CD8-positive, alpha-beta memory T cell (primary cell): ENCODE data around the gene RXRB. TPM values are rescaled to one million over a fixed set of nuclear protein-coding genes. Genes with fewer than 3 reads are reported as not detected.

Experiments
- CTCF ChIA-PET: fragments of 350-600 bp; sonication (Branson Sonifier 250); formaldehyde crosslinking; loops from one replicate; lab custom pipeline; 2021; ENCODE audit warnings: antibody characterized with exemption; lab: Charles Lee
- POLR2A ChIA-PET: fragments of 350-600 bp; sonication (Branson Sonifier 250); formaldehyde crosslinking; loops from one replicate; lab custom pipeline; 2021; ENCODE audit warnings: antibody characterized with exemption; lab: Charles Lee
- DNase-seq, 5 donors: peaks; one replicate each; pipeline versions ENCODE4 v3.0.0 to v3.0.0-alpha.2; 2020 to 2022; ENCODE audit warnings: mixed read lengths in 1 of 5
- H3K27ac ChIP-seq: one replicate; pipeline ENCODE4 v1.7.0; 2013; ENCODE audit warnings: low read depth, mild to moderate bottlenecking, low read length, moderate library complexity
- H3K27me3 ChIP-seq: 2 replicates; pipeline ENCODE4 v1.7.0; 2013; ENCODE audit warnings: low read length, mild to moderate bottlenecking; ENCODE audit not compliant: insufficient read depth, poor library complexity, severe bottlenecking
- H3K36me3 ChIP-seq: 2 replicates; pipeline ENCODE4 v1.7.0; 2013; ENCODE audit warnings: mild to moderate bottlenecking, low read length, moderate library complexity; ENCODE audit not compliant: insufficient read depth
- H3K4me1 ChIP-seq: 2 replicates; pipeline ENCODE4 v1.7.0; 2013; ENCODE audit warnings: mild to moderate bottlenecking, low read length, moderate library complexity; ENCODE audit not compliant: insufficient read depth
- H3K4me3 ChIP-seq: 2 replicates; pipeline ENCODE4 v1.7.0; 2013; ENCODE audit warnings: mild to moderate bottlenecking, low read length
- H3K9me3 ChIP-seq: 2 replicates; pipeline ENCODE4 v1.7.0; 2013; ENCODE audit warnings: mild to moderate bottlenecking, low read length
- H3K27ac Mint-ChIP-seq, 8 donors: one replicate each; pipeline ENCODE4 v1.8.0; 2020 to 2021; ENCODE audit warnings: mixed read lengths in 8 of 8, mild to moderate bottlenecking in 6 of 8, inconsistent platforms in 3 of 8, moderate library complexity in 3 of 8
- H3K27me3 Mint-ChIP-seq, 2 donors: one replicate each; pipeline ENCODE4 v1.8.0; 2020 to 2021; ENCODE audit warnings: mixed read lengths in 2 of 2, mild to moderate bottlenecking in 1 of 2, moderate library complexity in 1 of 2
- H3K36me3 Mint-ChIP-seq, 3 donors: one replicate each; pipeline ENCODE4 v1.8.0; 2020 to 2021; ENCODE audit warnings: mixed read lengths in 3 of 3, inconsistent platforms in 1 of 3, mild to moderate bottlenecking in 1 of 3
- H3K4me1 Mint-ChIP-seq, 3 donors: one replicate each; pipeline ENCODE4 v1.8.0; 2020 to 2021; ENCODE audit warnings: mixed read lengths in 3 of 3, inconsistent platforms in 1 of 3, mild to moderate bottlenecking in 1 of 3
- H3K4me3 Mint-ChIP-seq, 7 donors: one replicate each; pipeline ENCODE4 v1.8.0; 2020 to 2021; ENCODE audit warnings: mixed read lengths in 7 of 7, mild to moderate bottlenecking in 6 of 7, moderate library complexity in 4 of 7, inconsistent platforms in 2 of 7
- H3K9me3 Mint-ChIP-seq, 5 donors: one replicate each; pipeline ENCODE4 v1.8.0; 2020 to 2022; ENCODE audit warnings: mixed read lengths in 5 of 5, mild to moderate bottlenecking in 3 of 5, moderate library complexity in 2 of 5, inconsistent platforms in 1 of 5
- polyA plus RNA-seq: library from polyadenylated mRNA; unstranded; fragments of 300-500 nt; fragmentation: Illumina TruSeq; gene quantifications from one replicate; pipeline ENCODE4 v1.2.3, GENCODE V29; 2021
- total RNA-seq, 2 experiments: library from RNA; stranded (reverse); gene quantifications; one replicate each; pipeline ENCODE4 v1.2.3, GENCODE V29; 2021

The RXRB gene
- total RNA-seq (10 to 100 TPM; 47.1 to 51.4 TPM), polyA plus RNA-seq (8.5 TPM)

GRCh38 chr6:33200219-33201146 is at the start of gene RXRB, which contains the start of gene SLC39A7:
TSS of gene RXRB (minus strand) at chr6:33200665. CDS start at chr6:33200476, 189 bp downstream.
TSS of gene SLC39A7 (plus strand) at chr6:33200867. CDS start at chr6:33201246, 379 bp downstream.
- POLR2A ChIA-PET: interaction anchor here (1.2 to 1.5 kb wide), 3 partner anchors 8 to 71 kb away, joined by 5 to 6 read pairs (median 6); partner anchors contain the start of genes RING1, RPS18 and VPS52
- H3K36me3 ChIP-seq: peaks cover 37% of the 10 kb centered on the region

GRCh38 chr6:33249732-33250630 is 49.5 kb upstream of the RXRB start:
- H3K27me3 Mint-ChIP-seq: peaks cover 2 to 4% of the 10 kb centered on the region in 2 donors
- DNase-seq: no peak
- H3K4me1 ChIP-seq: peaks cover 24% of the 10 kb centered on the region
- ChIA-PET POLR2A (interaction anchor here (0.5 to 4.4 kb wide), 14 partner anchors 14 to 278 kb away, joined by 3 to 26 read pairs (median 6); partner anchors contain the start of genes B3GALT4, HSD17B8, PFDN6 and RING1), CTCF (interaction anchor here (0.9 to 4.8 kb wide), 13 partner anchors 11 to 168 kb away, joined by 3 to 101 read pairs (median 7); partner anchors contain the start of genes CUTA, RGL2, RPS18 and VPS52)
- H3K9me3 Mint-ChIP-seq: no peaks in the 10 kb centered on the region
- H3K27ac ChIP-seq: peak overlapping the region; percentile 89
- peak overlapping the region; percentile 82 to 96 (median 89) for H3K4me3 Mint-ChIP-seq
- peaks cover 7% of the 10 kb centered on the region for H3K36me3 ChIP-seq
- H3K36me3 Mint-ChIP-seq: peaks cover 0 to 31% (median 13%) of the 10 kb centered on the region in 3 donors
- no peaks in the 10 kb centered on the region for H3K9me3 ChIP-seq
- H3K4me1 Mint-ChIP-seq: peaks cover 32 to 42% (median 38%) of the 10 kb centered on the region in 3 donors
- H3K4me3 ChIP-seq: peak overlapping the region; percentile 74
- no peaks in the 10 kb centered on the region for H3K27me3 ChIP-seq
- H3K27ac Mint-ChIP-seq: peak overlapping the region; percentile 95 to 98 (median 98)

More at GRCh38 chr6:33200219-33201146, at the start of gene RXRB, which contains the start of gene SLC39A7:
- Histone ChIP-seq H3K4me1 (peaks cover 64% of the 10 kb centered on the region), H3K4me3 (peak within 1 kb of the TSS; percentile 96), H3K9me3 (no peaks in the 10 kb centered on the region), H3K27me3 (no peaks in the 10 kb centered on the region), H3K27ac (peak within 1 kb of the TSS; percentile 92)
- Mint-ChIP-seq H3K4me1 (peaks cover 68 to 78% (median 77%) of the 10 kb centered on the region in 3 donors), H3K27me3 (no peaks in the 10 kb centered on the region), H3K4me3 (peak within 1 kb of the TSS; percentile 98 to 100 (median 99)), H3K9me3 (no peaks in the 10 kb centered on the region), H3K36me3 (peaks cover 20 to 76% (median 26%) of the 10 kb centered on the region in 3 donors), H3K27ac (peak within 1 kb of the TSS; percentile 98 to 100 (median 99))
- CTCF ChIA-PET: interaction anchor here (0.7 to 4.2 kb wide), 4 partner anchors 38 to 48 kb away, joined by 3 to 15 read pairs (median 6); no protein-coding TSS in a partner anchor
- DNase-seq: peak; percentile 97 to 100 (median 98)

- H3K4me3 ChIP-seq: peak overlapping the region; percentile 74
- H3K9me3 ChIP-seq: no peaks in the 10 kb centered on the region
- H3K36me3 Mint-ChIP-seq: peaks cover 0 to 28% (median 13%) of the 10 kb centered on the region in 3 donors
- peaks cover 2 to 4% of the 10 kb centered on the region in 2 donors for H3K27me3 Mint-ChIP-seq
- H3K4me1 Mint-ChIP-seq: peaks cover 32 to 42% (median 38%) of the 10 kb centered on the region in 3 donors
- no peaks in the 10 kb centered on the region for H3K9me3 Mint-ChIP-seq
- H3K27ac Mint-ChIP-seq: peak overlapping the region; percentile 95 to 99 (median 98)
- H3K27ac ChIP-seq: peak overlapping the region; percentile 90
- DNase-seq: peak; percentile 95 to 98 (median 96)
- ChIA-PET POLR2A (interaction anchor here (0.5 to 4.4 kb wide), 17 partner anchors 15 to 277 kb away, joined by 3 to 26 read pairs (median 7); partner anchors contain the start of genes B3GALT4, HSD17B8, PFDN6 and RGL2), CTCF (interaction anchor here (0.7 to 4.8 kb wide), 45 partner anchors 11 to 277 kb away, joined by 3 to 101 read pairs (median 5); partner anchors contain the start of genes B3GALT4, CUTA, HLA-DPA1 and HLA-DPB1)
- peak overlapping the region; percentile 82 to 96 (median 89) for H3K4me3 Mint-ChIP-seq
- H3K27me3 ChIP-seq: no peaks in the 10 kb centered on the region
- peaks cover 7% of the 10 kb centered on the region for H3K36me3 ChIP-seq
- peaks cover 24% of the 10 kb centered on the region for H3K4me1 ChIP-seq
Observed at GRCh38 chr6:33248932-33249731, 48.7 kb upstream of the RXRB start.

GRCh38 chr6:33248643-33248931 is 48.1 kb upstream of the RXRB start:
- CTCF ChIA-PET: interaction anchor here (0.7 to 4.8 kb wide), 46 partner anchors 10 to 277 kb away, joined by 3 to 101 read pairs (median 5); partner anchors contain the start of genes B3GALT4, CUTA, HLA-DPA1 and HLA-DPB1
- no peaks in the 10 kb centered on the region for H3K9me3 Mint-ChIP-seq
- peak overlapping the region; percentile 95 to 99 (median 98) for H3K27ac Mint-ChIP-seq
- H3K36me3 ChIP-seq: peaks cover 7% of the 10 kb centered on the region
- peak overlapping the region; percentile 70 for H3K4me3 ChIP-seq
- peaks cover 32 to 42% (median 38%) of the 10 kb centered on the region in 3 donors for H3K4me1 Mint-ChIP-seq
- DNase-seq: peak in 1 of 5 donors; percentile 18
- peak overlapping the region; percentile 82 to 96 (median 89) for H3K4me3 Mint-ChIP-seq
- H3K36me3 Mint-ChIP-seq: peaks cover 0 to 27% (median 13%) of the 10 kb centered on the region in 3 donors
- peak overlapping the region; percentile 90 for H3K27ac ChIP-seq
- H3K27me3 Mint-ChIP-seq: peaks cover 2 to 4% of the 10 kb centered on the region in 2 donors
- POLR2A ChIA-PET: interaction anchor here (0.5 to 4.4 kb wide), 12 partner anchors 22 to 532 kb away, joined by 3 to 24 read pairs (median 8); partner anchors contain the start of genes B3GALT4, HSD17B8, RGL2 and RING1
- H3K9me3 ChIP-seq: no peaks in the 10 kb centered on the region
- no peaks in the 10 kb centered on the region for H3K27me3 ChIP-seq
- peaks cover 24% of the 10 kb centered on the region for H3K4me1 ChIP-seq

- Mint-ChIP-seq H3K36me3 (peaks cover 0 to 27% (median 13%) of the 10 kb centered on the region in 3 donors), H3K4me1 (peaks cover 32 to 42% (median 38%) of the 10 kb centered on the region in 3 donors), H3K9me3 (no peaks in the 10 kb centered on the region), H3K4me3 (peak overlapping the region; percentile 82 to 96 (median 89)), H3K27ac (peak overlapping the region; percentile 95 to 99 (median 98)), H3K27me3 (peaks cover 2 to 8% of the 10 kb centered on the region in 2 donors)
- Histone ChIP-seq H3K36me3 (peaks cover 7% of the 10 kb centered on the region), H3K4me1 (peaks cover 24% of the 10 kb centered on the region), H3K27ac (peak overlapping the region; percentile 90), H3K9me3 (no peaks in the 10 kb centered on the region), H3K4me3 (peak overlapping the region; percentile 70), H3K27me3 (no peaks in the 10 kb centered on the region)
- CTCF ChIA-PET: interaction anchor here (0.7 to 4.8 kb wide), 49 partner anchors 10 to 276 kb away, joined by 3 to 101 read pairs (median 5); partner anchors contain the start of genes B3GALT4, CUTA, HLA-DPA1 and HLA-DPB1
- peak; percentile 81 to 91 (median 87) for DNase-seq
- POLR2A ChIA-PET: interaction anchor here (0.5 to 4.4 kb wide), 13 partner anchors 23 to 533 kb away, joined by 3 to 24 read pairs (median 6); partner anchors contain the start of genes B3GALT4, HSD17B8, RING1 and RPS18
Observed at GRCh38 chr6:33247977-33248642, 47.6 kb upstream of the RXRB start.

GRCh38 chr6:33243476-33243875 is 43.0 kb upstream of the RXRB start:
- Histone ChIP-seq H3K27me3 (no peaks in the 10 kb centered on the region), H3K36me3 (no peaks in the 10 kb centered on the region), H3K27ac (no peak overlapping the region), H3K4me3 (no peak overlapping the region), H3K9me3 (no peaks in the 10 kb centered on the region), H3K4me1 (peaks cover 6% of the 10 kb centered on the region)
- H3K9me3 Mint-ChIP-seq: no peaks in the 10 kb centered on the region
- peaks cover 9 to 15% (median 13%) of the 10 kb centered on the region in 3 donors for H3K4me1 Mint-ChIP-seq
- no peaks in the 10 kb centered on the region for H3K36me3 Mint-ChIP-seq
- peak overlapping the region in 1 of 8 donors; percentile 41 for H3K27ac Mint-ChIP-seq
- H3K27me3 Mint-ChIP-seq: peaks cover 5 to 24% of the 10 kb centered on the region in 2 donors
- DNase-seq: no peak
- CTCF ChIA-PET: no interaction called here
- POLR2A ChIA-PET: interaction anchor here (0.7 kb wide), 1 partner anchor 374 kb away, joined by 3 read pairs; no protein-coding TSS in a partner anchor
- H3K4me3 Mint-ChIP-seq: no peak overlapping the region
